Effector memory CD4-positive, alpha-beta T cell (primary cell): ENCODE results near the gene LMBR1.

Experiments used
- DNase-seq, 3 donors: peaks; one replicate each; pipeline ENCODE4 v3.0.0-alpha.2; 2020
- H3K27ac ChIP-seq: 2 replicates; pipeline ENCODE4 v1.7.0; 2013; ENCODE audit warnings: mild to moderate bottlenecking, low read length, moderate library complexity; ENCODE audit not compliant: insufficient read depth, poor library complexity, severe bottlenecking
- H3K27me3 ChIP-seq: replicated peaks from 2 replicates; pipeline ENCODE4 v1.7.0; 2013; ENCODE audit warnings: mild to moderate bottlenecking, low read length; ENCODE audit not compliant: insufficient read depth, control insufficient read depth, poor library complexity, severe bottlenecking
- H3K36me3 ChIP-seq: 2 replicates; pipeline ENCODE4 v1.7.0; 2013; ENCODE audit warnings: mild to moderate bottlenecking, low read length, moderate library complexity; ENCODE audit not compliant: control insufficient read depth, insufficient read depth
- H3K4me1 ChIP-seq: 2 replicates; pipeline ENCODE4 v1.7.0; 2013; ENCODE audit warnings: low read length, mild to moderate bottlenecking; ENCODE audit not compliant: control insufficient read depth, insufficient read depth, poor library complexity, severe bottlenecking
- H3K4me3 ChIP-seq: 2 replicates; pipeline ENCODE4 v1.7.0; 2013; ENCODE audit warnings: low read length, low read depth, mild to moderate bottlenecking; ENCODE audit not compliant: insufficient read depth, poor library complexity, severe bottlenecking
- H3K9me3 ChIP-seq: 2 replicates; pipeline ENCODE4 v1.7.0; 2013; ENCODE audit warnings: mild to moderate bottlenecking, low read length, moderate library complexity; ENCODE audit not compliant: control insufficient read depth

The LMBR1 gene

GRCh38 chr7:156836443-156836842 lies 56.5 kb downstream of the LMBR1 start:
- H3K4me3 ChIP-seq = no peak overlapping the region
- H3K4me1 ChIP-seq = no peaks in the 10 kb centered on the region
- peaks cover 16% of the 10 kb centered on the region for H3K36me3 ChIP-seq
- no peak for DNase-seq
- H3K9me3 ChIP-seq = no peaks in the 10 kb centered on the region
- H3K27me3 ChIP-seq = no peaks in the 10 kb centered on the region
- no peak overlapping the region for H3K27ac ChIP-seq

GRCh38 chr7:156834462-156834861 lies 58.5 kb downstream of the LMBR1 start:
- Histone ChIP-seq H3K27ac (no peak overlapping the region), H3K27me3 (no peaks in the 10 kb centered on the region), H3K4me1 (no peaks in the 10 kb centered on the region), H3K4me3 (no peak overlapping the region), H3K9me3 (no peaks in the 10 kb centered on the region), H3K36me3 (peaks cover 16% of the 10 kb centered on the region)
- no peak for DNase-seq

DNA sequence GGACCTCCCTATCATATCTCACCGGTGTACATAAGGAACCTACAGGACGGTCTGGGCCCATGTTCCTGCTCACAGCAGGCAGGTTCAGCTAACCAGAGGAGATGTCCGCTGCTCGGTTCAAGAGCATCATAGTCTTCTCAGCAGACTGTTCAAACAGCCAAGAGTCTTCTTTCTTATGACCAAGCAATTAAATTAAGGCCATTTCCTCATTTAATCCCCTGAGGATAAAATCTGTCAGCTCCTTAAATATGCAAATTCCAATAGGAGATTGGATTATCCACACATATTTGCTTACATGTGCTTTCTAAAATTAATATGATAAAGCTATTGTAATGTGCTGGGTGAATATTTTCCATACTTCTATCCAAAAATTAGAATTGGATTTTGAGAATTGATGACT lies 59.7 kb downstream of the LMBR1 start:
- H3K27me3 ChIP-seq = no peaks in the 10 kb centered on the region
- no peak for DNase-seq
- H3K27ac ChIP-seq = no peak overlapping the region
- peaks cover 16% of the 10 kb centered on the region for H3K36me3 ChIP-seq
- no peak overlapping the region for H3K4me3 ChIP-seq
- H3K4me1 ChIP-seq = no peaks in the 10 kb centered on the region
- H3K9me3 ChIP-seq = no peaks in the 10 kb centered on the region

DNA sequence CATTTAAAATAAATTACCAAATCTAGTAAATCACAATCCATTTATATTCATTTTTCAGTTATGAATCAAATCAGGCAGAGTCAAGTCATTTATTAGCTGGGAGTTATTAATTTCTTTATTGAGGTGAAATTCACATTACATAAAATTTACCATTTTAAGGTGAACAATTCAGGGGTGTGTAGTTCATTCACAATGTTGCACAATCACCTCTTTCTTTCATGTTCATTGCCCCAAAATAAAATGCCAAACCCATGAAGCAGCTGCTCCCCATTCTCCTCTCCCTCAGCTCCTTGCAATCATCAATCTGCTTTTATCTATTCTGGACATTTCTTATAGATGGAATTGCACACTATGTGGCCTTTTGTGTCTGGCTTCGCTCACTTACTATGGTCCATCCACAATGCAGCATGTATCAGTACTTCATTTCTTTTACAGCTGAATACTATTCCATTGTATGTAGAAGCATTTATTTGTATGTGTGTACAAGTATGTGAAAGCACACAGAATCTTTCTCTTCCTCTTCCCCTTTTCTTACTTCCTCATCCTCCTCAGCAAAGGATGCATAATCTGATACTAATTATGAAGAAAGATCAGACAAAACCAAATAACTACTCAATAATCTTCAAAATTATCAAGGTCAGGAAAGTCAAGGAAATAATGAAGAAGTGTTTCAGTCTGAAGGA lies 60.6 kb downstream of the LMBR1 start:
- Histone ChIP-seq H3K27ac (no peak overlapping the region), H3K36me3 (peaks cover 16% of the 10 kb centered on the region), H3K4me1 (no peaks in the 10 kb centered on the region), H3K9me3 (no peaks in the 10 kb centered on the region), H3K4me3 (no peak overlapping the region), H3K27me3 (no peaks in the 10 kb centered on the region)
- DNase-seq = no peak

DNA sequence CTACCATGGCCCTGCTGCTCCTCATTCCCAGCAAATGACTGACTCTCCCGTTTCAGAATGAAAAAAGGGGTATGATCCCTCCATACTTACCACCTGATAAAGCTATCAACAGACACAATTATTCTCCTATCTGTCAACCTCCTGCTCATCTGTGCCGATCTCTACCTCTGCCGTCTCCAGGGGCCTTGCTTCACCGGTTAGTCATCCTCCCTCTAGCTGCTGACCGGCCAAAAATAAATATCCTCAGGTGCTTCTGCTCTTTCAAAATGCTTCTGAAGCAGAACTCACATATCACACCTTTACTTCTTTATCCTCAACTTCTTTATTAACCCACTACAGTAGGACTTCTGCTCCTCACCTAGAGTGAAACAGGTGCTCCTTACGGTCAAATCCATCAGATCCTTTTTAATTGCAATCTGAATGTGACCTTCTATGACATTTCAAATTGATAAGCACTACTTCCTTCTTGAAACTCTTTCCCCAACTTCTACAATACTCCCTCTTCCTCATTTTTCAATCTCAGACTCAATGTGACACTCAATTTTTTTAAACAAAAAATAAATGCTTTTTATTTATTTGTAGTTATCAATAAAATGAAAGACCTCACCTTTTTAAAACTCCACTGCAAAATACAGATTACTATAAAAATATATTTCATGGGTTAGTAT lies 63.2 kb downstream of the LMBR1 start:
- H3K4me1 ChIP-seq = no peaks in the 10 kb centered on the region
- no peak overlapping the region for H3K4me3 ChIP-seq
- no peak overlapping the region for H3K27ac ChIP-seq
- peaks cover 16% of the 10 kb centered on the region for H3K36me3 ChIP-seq
- no peak for DNase-seq
- H3K27me3 ChIP-seq = no peaks in the 10 kb centered on the region
- no peaks in the 10 kb centered on the region for H3K9me3 ChIP-seq

- DNase-seq = no peak
- H3K4me1 ChIP-seq = no peaks in the 10 kb centered on the region
- H3K27ac ChIP-seq = no peak overlapping the region
- H3K27me3 ChIP-seq = no peaks in the 10 kb centered on the region
- no peaks in the 10 kb centered on the region for H3K9me3 ChIP-seq
- no peak overlapping the region for H3K4me3 ChIP-seq
- peaks cover 7% of the 10 kb centered on the region for H3K36me3 ChIP-seq
Measured at GRCh38 chr7:156827587-156828203, 65.3 kb downstream of the LMBR1 start.

DNA sequence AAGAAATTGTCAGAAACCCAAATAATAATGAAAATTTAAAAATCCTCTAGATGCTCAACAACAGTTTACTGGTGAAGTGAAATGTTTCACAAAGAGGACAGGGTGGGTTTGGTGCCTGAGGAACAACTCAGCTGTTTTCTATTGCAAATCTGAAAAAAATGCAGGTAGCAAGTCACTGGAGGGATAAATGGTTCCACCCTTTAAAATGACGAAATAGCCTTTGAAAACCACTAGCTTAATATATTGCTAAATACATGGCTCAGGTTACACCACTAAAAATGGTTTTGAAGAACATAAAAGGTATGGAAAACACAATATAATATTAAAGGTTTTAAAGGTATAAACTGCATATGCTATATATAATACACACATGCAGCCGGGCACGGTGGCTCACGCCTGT lies 69.5 kb downstream of the LMBR1 start:
- H3K4me3 ChIP-seq = no peak overlapping the region
- DNase-seq = no peak
- no peaks in the 10 kb centered on the region for H3K4me1 ChIP-seq
- H3K9me3 ChIP-seq = no peaks in the 10 kb centered on the region
- no peaks in the 10 kb centered on the region for H3K27me3 ChIP-seq
- no peak overlapping the region for H3K27ac ChIP-seq
- peaks cover 8% of the 10 kb centered on the region for H3K36me3 ChIP-seq

DNA sequence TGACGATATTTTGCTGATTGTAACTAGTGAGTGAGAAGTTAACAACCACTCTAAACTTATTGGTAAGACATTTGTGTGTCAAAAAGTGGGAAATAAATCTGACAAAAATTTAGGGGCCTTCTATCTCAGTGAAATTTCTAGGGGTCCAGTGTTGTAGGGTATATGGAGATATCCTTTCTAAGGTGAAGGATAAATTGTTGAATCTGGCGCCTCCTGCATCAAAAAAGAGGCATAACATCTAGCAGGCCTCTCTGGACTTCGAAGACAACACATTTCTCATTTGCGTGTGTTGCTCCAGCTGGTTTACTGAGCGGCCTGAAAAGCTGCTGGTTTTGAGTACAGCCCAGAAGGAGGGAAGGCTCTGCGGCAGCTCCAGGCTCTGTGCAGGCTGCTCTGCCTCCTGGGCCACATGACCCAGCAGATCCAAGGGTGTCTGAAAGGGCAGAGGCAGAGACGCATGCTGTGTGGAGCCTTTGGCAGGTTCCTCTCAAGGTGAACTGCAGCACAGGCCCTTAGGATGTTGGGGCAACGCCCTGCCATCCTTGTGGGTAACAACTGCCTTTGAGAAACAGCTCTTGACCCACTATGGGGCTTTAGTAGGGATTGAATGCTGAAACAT lies 72.4 kb downstream of the LMBR1 start:
- no peak overlapping the region for H3K4me3 ChIP-seq
- no peak for DNase-seq
- H3K27ac ChIP-seq = no peak overlapping the region
- H3K27me3 ChIP-seq = no peaks in the 10 kb centered on the region
- no peaks in the 10 kb centered on the region for H3K4me1 ChIP-seq
- no peaks in the 10 kb centered on the region for H3K9me3 ChIP-seq
- peaks cover 8% of the 10 kb centered on the region for H3K36me3 ChIP-seq

GRCh38 chr7:156819733-156820295 lies 73.2 kb downstream of the LMBR1 start:
- Histone ChIP-seq H3K27me3 (no peaks in the 10 kb centered on the region), H3K9me3 (no peaks in the 10 kb centered on the region), H3K36me3 (peaks cover 8% of the 10 kb centered on the region), H3K27ac (no peak overlapping the region), H3K4me3 (no peak overlapping the region), H3K4me1 (no peaks in the 10 kb centered on the region)
- DNase-seq = no peak

- H3K9me3 ChIP-seq = no peaks in the 10 kb centered on the region
- no peaks in the 10 kb centered on the region for H3K4me1 ChIP-seq
- H3K27me3 ChIP-seq = no peaks in the 10 kb centered on the region
- H3K27ac ChIP-seq = no peak overlapping the region
- no peak overlapping the region for H3K4me3 ChIP-seq
- no peak for DNase-seq
- peaks cover 8% of the 10 kb centered on the region for H3K36me3 ChIP-seq
Measured at GRCh38 chr7:156818133-156818532, 74.8 kb downstream of the LMBR1 start.
